D721Med (cell line): ENCODE results near the gene CHD6.

Experiments used
- DNase-seq: peaks from one replicate; pipeline ENCODE4 v3.0.0; 2011; ENCODE audit warnings: low spot score; ENCODE audit not compliant: insufficient read length
- FAIRE-seq: peaks from 2 replicates; lab custom pipeline; 2011; peaks lifted over from hg19 to GRCh38; lab: Jason Lieb, UNC
- CTCF ChIP-seq: IDR thresholded peaks from 2 replicates; pipeline ENCODE4 v1.5.1; 2012; ENCODE audit warnings: mild to moderate bottlenecking, control low read depth; ENCODE audit not compliant: insufficient read depth; ENCODE audit errors: missing control alignments

CHD6 gene

GRCh38 chr20:41366546-41367392, 251.4 kb downstream of the CHD6 start, which contains the start of gene EMILIN3:
Gene EMILIN3, minus strand, starts transcription at chr20:41366818. Its CDS starts 184 bp downstream, at chr20:41366634.
- no peak for FAIRE-seq
- DNase-seq, result peak; percentile 78

GRCh38 chr20:41365777-41366545, 252.2 kb downstream of the CHD6 start:
- FAIRE-seq (no peak), DNase-seq (no peak)
- TF ChIP-seq CTCF, result no peak

More at GRCh38 chr20:41366546-41367392, 251.4 kb downstream of the CHD6 start, which contains the start of gene EMILIN3:
- no peak for TF ChIP-seq CTCF

- no peak for TF ChIP-seq CTCF
- FAIRE-seq (no peak), DNase-seq (no peak)
Measured at GRCh38 chr20:41364967-41365765, 253.0 kb downstream of the CHD6 start.

GRCh38 chr20:41364236-41364855, 253.8 kb downstream of the CHD6 start:
- FAIRE-seq (no peak), DNase-seq (no peak)
- TF ChIP-seq CTCF, result no peak

- FAIRE-seq, result no peak
- no peak for TF ChIP-seq CTCF
- DNase-seq, result no peak
Measured at GRCh38 chr20:41363601-41364000, 254.6 kb downstream of the CHD6 start.

GRCh38 chr20:41362748-41363140, 255.4 kb downstream of the CHD6 start:
- no peak for TF ChIP-seq CTCF
- DNase-seq (no peak), FAIRE-seq (no peak)
